Gastroesophageal sphincter (tissue), 4 donors: ENCODE results near the gene ATXN7L3. TPM values are rescaled to one million over a fixed set of nuclear protein-coding genes. Genes with fewer than 3 reads are reported as not detected.

Source experiments
- ATAC-seq: fragments of 150-250 bp; one replicate; pipeline ENCODE4 v1.9.1; 2016; ENCODE audit warnings: mild to moderate bottlenecking, moderate library complexity
- H3K27ac ChIP-seq, 4 donors: fragments of 200-600 bp; sonication (generic) in 3 of 4; 1 replicate in 3 of 4; 2 replicates in 1 of 4; pipeline ENCODE4 v1.5.1; 2016 to 2019
- H3K27me3 ChIP-seq: fragments of 200-600 bp; sonication (generic); one replicate; pipeline ENCODE4 v1.5.1; 2019
- H3K36me3 ChIP-seq, 2 donors: fragments of 200-600 bp; sonication (generic); one replicate each; pipeline ENCODE4 v1.5.1; 2019; ENCODE audit warnings: control low read depth in 1 of 2
- H3K4me1 ChIP-seq, 3 donors: fragments of 200-600 bp; sonication (generic); 1 replicate in 2 of 3; 2 replicates in 1 of 3; pipeline ENCODE4 v1.5.1; 2016 to 2019; ENCODE audit warnings: control low read depth in 2 of 3
- H3K4me3 ChIP-seq, 2 donors: fragments of 200-600 bp; sonication (generic); one replicate each; pipeline ENCODE4 v1.5.1; 2019; ENCODE audit warnings: mild to moderate bottlenecking in 1 of 2, moderate library complexity in 1 of 2
- H3K9me3 ChIP-seq, 3 donors: fragments of 200-600 bp; sonication (generic); one replicate each; pipeline ENCODE4 v1.5.1; 2017 to 2019; ENCODE audit warnings: control low read depth in 2 of 3
- EP300 ChIP-seq: sonication (generic); formaldehyde crosslinking; IDR thresholded peaks from one replicate; pipeline ENCODE4 v1.6.1; 2017; ENCODE audit warnings: antibody characterized with exemption, mild to moderate bottlenecking
- POLR2A ChIP-seq, 2 donors: fragments of 450-650 bp; IDR thresholded peaks; one replicate each; pipeline ENCODE4 v1.6.1; 2017; ENCODE audit warnings: antibody characterized with exemption in 2 of 2, mild to moderate bottlenecking in 2 of 2, moderate library complexity in 1 of 2
- POLR2AphosphoS5 ChIP-seq: sonication (generic); formaldehyde crosslinking; IDR thresholded peaks from one replicate; pipeline ENCODE4 v1.6.1; 2017; ENCODE audit warnings: antibody characterized with exemption
- WGBS, 2 donors: methylation state at CpG; one replicate each; pipeline ENCODE4 v1.1.5; 2018; ENCODE audit warnings: low coverage in 1 of 2; 5-methylcytosine and 5-hydroxymethylcytosine counted together
- total RNA-seq, 4 donors: library from RNA; depleted of rRNA; stranded (reverse); fragments of >200 nt; gene quantifications; one replicate each; pipeline ENCODE4 v1.1.0, GENCODE V29; 2016
- TF ChIP-seq, protein P1 (sequence below), 4 experiments: fragments of 200-600 bp in 2 of 4; fragments of 450-650 bp in 2 of 4; sonication (generic) in 1 of 4; IDR thresholded peaks; one replicate each; pipeline ENCODE4 v1.5.1; 2017 to 2019; ENCODE audit warnings: antibody characterized with exemption in 4 of 4, mild to moderate bottlenecking in 2 of 4, moderate library complexity in 2 of 4

The ATXN7L3 gene
- total RNA-seq, 4 donors from 2014 or later: 33.2 to 63.0 (median 49.0) TPM

DNA sequence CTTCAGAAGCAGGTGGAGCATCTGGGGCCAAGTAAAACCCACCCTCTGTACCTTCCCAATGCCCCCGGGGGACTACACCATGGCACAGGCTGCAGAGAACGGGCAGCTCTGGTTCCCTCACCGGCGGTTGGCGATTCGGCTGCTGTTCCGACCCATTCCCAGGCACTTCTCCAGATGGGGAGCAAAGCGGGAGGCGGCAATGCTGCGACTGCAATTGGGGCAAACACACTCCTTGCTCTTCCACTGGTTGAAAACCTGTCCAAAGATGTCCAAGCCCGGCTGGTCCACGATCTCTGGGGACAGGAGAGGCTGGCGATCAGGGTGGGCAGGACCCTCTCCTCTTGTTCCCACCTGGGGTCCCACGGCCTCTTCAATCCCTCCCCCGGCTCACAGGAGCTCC, 2.6 kb downstream of the ATXN7L3 start:
- peaks cover 0 to 27% (median 13%) of the 10 kb centered on the region in 3 donors for H3K4me1 ChIP-seq
- no peaks in the 10 kb centered on the region for H3K27me3 ChIP-seq
- ATAC-seq: no peak
- peak overlapping the region in 3 of 4 donors; percentile 96 to 99 (median 96) for H3K27ac ChIP-seq
- H3K4me3 ChIP-seq: no peak overlapping the region
- no peaks in the 10 kb centered on the region for H3K9me3 ChIP-seq
- no peak for TF ChIP-seq POLR2AphosphoS5
- no peak for TF ChIP-seq EP300
- no peak for TF ChIP-seq POLR2A (IDR thresholded peaks at IDR 0.05)
- TF ChIP-seq, protein P1, sequence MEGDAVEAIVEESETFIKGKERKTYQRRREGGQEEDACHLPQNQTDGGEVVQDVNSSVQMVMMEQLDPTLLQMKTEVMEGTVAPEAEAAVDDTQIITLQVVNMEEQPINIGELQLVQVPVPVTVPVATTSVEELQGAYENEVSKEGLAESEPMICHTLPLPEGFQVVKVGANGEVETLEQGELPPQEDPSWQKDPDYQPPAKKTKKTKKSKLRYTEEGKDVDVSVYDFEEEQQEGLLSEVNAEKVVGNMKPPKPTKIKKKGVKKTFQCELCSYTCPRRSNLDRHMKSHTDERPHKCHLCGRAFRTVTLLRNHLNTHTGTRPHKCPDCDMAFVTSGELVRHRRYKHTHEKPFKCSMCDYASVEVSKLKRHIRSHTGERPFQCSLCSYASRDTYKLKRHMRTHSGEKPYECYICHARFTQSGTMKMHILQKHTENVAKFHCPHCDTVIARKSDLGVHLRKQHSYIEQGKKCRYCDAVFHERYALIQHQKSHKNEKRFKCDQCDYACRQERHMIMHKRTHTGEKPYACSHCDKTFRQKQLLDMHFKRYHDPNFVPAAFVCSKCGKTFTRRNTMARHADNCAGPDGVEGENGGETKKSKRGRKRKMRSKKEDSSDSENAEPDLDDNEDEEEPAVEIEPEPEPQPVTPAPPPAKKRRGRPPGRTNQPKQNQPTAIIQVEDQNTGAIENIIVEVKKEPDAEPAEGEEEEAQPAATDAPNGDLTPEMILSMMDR (IDR thresholded peaks at IDR 0.05): no peak
- WGBS, 2 donors: 95 to 100% methylated on average over 2 to 8 of the region's 15 CpGs
- peaks cover 0 to 52% of the 10 kb centered on the region in 2 donors for H3K36me3 ChIP-seq

DNA sequence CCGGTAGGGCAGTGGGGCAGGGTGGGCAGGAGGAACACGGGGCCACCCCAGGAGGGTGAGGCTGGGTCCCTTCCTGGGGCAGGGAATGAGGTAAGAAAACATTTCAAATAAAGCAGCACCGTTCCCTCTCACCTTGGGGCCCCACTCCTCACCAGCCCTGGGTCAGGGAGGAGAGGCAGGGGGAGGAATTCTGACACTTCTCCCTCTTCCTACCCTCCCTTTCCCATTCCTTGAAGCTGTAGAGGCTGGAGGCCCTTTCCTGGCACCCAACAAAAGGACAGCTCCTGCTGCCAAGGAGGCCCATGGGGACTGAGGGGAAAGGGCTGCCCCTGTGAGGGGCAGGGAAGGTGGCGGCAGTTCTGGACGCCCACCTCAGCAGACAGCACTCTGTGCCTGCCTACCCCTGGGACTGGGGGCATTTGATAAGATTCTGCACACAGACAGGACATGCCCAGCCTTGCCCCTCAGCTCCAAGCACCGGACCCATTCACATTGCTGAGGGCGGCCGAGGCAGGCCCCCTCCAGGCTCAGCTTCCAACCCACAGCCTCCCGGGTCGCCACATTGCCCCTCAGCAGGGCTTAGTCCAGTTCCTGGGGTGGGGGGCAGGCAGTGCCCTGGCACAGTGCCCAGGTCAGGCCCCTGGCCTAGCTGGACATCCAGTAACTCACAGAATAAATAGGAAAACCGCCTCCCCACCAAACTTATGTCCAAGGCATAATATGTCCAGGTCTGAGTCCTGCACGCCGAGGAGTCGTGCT, 6.2 kb downstream of the ATXN7L3 start:
- H3K4me3 ChIP-seq: no peak overlapping the region
- H3K36me3 ChIP-seq: peaks cover 0 to 86% of the 10 kb centered on the region in 2 donors
- H3K27me3 ChIP-seq: no peaks in the 10 kb centered on the region
- peaks cover 0 to 31% (median 15%) of the 10 kb centered on the region in 3 donors for H3K4me1 ChIP-seq
- WGBS, 2 donors: 60 to 90% methylated on average over 2 of the region's 14 CpGs
- H3K27ac ChIP-seq: peak overlapping the region in 1 of 4 donors; percentile 27
- TF ChIP-seq, protein P1 (IDR thresholded peaks at IDR 0.05): no peak
- TF ChIP-seq POLR2A (IDR thresholded peaks at IDR 0.05) (no peak), EP300 (no peak), POLR2AphosphoS5 (no peak)
- no peak for ATAC-seq
- no peaks in the 10 kb centered on the region for H3K9me3 ChIP-seq

DNA sequence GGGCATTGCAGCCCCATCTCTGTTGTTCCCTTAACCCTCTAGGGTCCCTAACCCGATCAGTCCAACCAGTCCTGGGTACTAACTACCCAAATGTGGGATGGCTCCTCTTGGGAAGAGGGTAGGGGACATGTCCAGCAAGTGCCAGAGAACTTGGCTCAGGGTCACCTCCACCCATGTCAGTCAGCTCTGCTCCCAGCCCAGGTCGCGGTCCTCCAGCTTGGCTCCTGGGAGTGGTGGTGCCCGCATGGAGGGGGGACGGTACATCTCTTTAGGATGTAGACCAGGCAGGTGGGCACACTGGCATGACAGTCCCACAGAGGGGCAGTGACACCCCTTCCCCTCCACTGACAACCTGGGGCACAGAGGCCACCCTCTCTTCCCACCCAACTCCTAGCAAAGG, 6.9 kb downstream of the ATXN7L3 start:
- WGBS, 2 donors: 100% methylated on average over 2 of the region's 5 CpGs; no CpG with 5 or more reads in 1 of the 2 donors
- Histone ChIP-seq H3K27ac (peak overlapping the region in 1 of 4 donors; percentile 38), H3K4me1 (peaks cover 0 to 31% (median 15%) of the 10 kb centered on the region in 3 donors), H3K4me3 (no peak overlapping the region), H3K27me3 (no peaks in the 10 kb centered on the region), H3K9me3 (no peaks in the 10 kb centered on the region), H3K36me3 (peaks cover 0 to 86% of the 10 kb centered on the region in 2 donors)
- ATAC-seq: no peak
- TF ChIP-seq, protein P1 (IDR thresholded peaks at IDR 0.05): no peak
- TF ChIP-seq POLR2AphosphoS5: no peak

DNA sequence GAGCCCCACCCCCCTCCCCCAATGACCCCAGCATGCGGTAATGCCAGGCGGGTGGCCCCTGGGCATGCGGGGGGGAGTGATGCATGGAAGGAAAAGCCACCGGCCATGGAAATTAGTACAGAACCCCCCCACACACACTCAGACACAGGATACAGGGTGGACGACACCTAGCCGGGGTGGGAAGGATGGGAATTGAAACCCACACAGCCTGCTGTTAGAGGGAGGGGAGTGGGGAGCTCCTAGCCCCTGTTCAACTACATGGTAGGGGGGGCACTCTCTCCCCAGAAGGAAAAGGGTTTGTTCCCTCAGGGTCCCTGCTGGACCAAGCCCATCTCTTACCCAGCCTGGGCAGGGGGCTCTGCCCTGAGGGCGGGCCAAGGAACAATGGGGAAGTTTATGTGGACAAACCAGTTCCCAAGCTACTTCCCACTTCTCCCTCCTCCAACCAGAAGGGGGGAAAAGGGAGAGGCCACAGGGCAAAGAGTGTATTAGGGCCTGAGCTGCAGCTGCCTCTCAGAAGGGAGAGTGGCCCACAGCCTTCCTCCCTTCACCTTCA, 7.7 kb downstream of the ATXN7L3 start:
- H3K27ac ChIP-seq: peak overlapping the region in 2 of 4 donors; percentile 26 to 38
- ATAC-seq: no peak
- peaks cover 0 to 80% of the 10 kb centered on the region in 2 donors for H3K36me3 ChIP-seq
- H3K9me3 ChIP-seq: no peaks in the 10 kb centered on the region
- no peaks in the 10 kb centered on the region for H3K27me3 ChIP-seq
- H3K4me3 ChIP-seq: no peak overlapping the region
- peaks cover 0 to 29% (median 10%) of the 10 kb centered on the region in 3 donors for H3K4me1 ChIP-seq
- WGBS, 2 donors: 69% methylated on average over 3 of the region's 7 CpGs; no CpG with 5 or more reads in 1 of the 2 donors
- TF ChIP-seq, protein P1 (IDR thresholded peaks at IDR 0.05): no peak
- TF ChIP-seq POLR2A (IDR thresholded peaks at IDR 0.05) (no peak), EP300 (no peak), POLR2AphosphoS5 (no peak)
